ENCODE measurements around the gene SF3A2.
A peak's percentile ranks its signal among the peaks of the same experiment; 100 is the strongest.
"Not testable (repeated sequence)": the region's sequence is repeated elsewhere in the genome, so short reads cannot be mapped to it uniquely, and the experiment has no call there.

The SF3A2 gene

GRCh38 chr19:2236314-2237050 is at the start of gene SF3A2, which contains the start of gene PLEKHJ1:
TSS of gene SF3A2 (plus strand) at chr19:2236824. CDS start at chr19:2243419, 6,595 bp downstream.
TSS of gene PLEKHJ1 (minus strand) at chr19:2236329. CDS start at chr19:2236248, 81 bp downstream.
- DNase-seq: peak; percentile 98

- no peak for DNase-seq
These were observed 49.5 kb upstream of the SF3A2 start for GRCh38 chr19:2187159-2187558.

- no peak for DNase-seq
These were observed 47.8 kb upstream of the SF3A2 start for GRCh38 chr19:2188708-2189385.

- no peak for DNase-seq
These were observed 46.7 kb upstream of the SF3A2 start for GRCh38 chr19:2189880-2190279.

GRCh38 chr19:2190848-2191455 is 45.7 kb upstream of the SF3A2 start:
- DNase-seq: no peak

GRCh38 chr19:2191456-2192310 is 44.9 kb upstream of the SF3A2 start:
- DNase-seq: no peak

GRCh38 chr19:2192862-2193261 is 43.8 kb upstream of the SF3A2 start:
- no peak for DNase-seq

- DNase-seq: no peak
These were observed 42.8 kb upstream of the SF3A2 start for GRCh38 chr19:2193807-2194206.

GRCh38 chr19:2194513-2195078 is 42.0 kb upstream of the SF3A2 start:
- no peak for DNase-seq

- no peak for DNase-seq
These were observed 41.3 kb upstream of the SF3A2 start for GRCh38 chr19:2195361-2195760.

GRCh38 chr19:2195914-2196313 is 40.7 kb upstream of the SF3A2 start:
- DNase-seq: no peak

- no peak for DNase-seq
These were observed 39.4 kb upstream of the SF3A2 start for GRCh38 chr19:2197270-2197669.

- no peak for DNase-seq
These were observed 38.3 kb upstream of the SF3A2 start for GRCh38 chr19:2198317-2198716.

- no peak for DNase-seq
These were observed 37.4 kb upstream of the SF3A2 start for GRCh38 chr19:2199215-2199614.

- DNase-seq: no peak
These were observed 36.6 kb upstream of the SF3A2 start for GRCh38 chr19:2199861-2200623.

GRCh38 chr19:2200624-2201294 is 35.9 kb upstream of the SF3A2 start:
- DNase-seq: not testable (repeated sequence)

GRCh38 chr19:2201473-2202148 is 35.0 kb upstream of the SF3A2 start:
- no peak for DNase-seq

GRCh38 chr19:2202366-2202765 is 34.3 kb upstream of the SF3A2 start:
- DNase-seq: no peak

- no peak for DNase-seq
These were observed 29.6 kb upstream of the SF3A2 start for GRCh38 chr19:2207008-2207407.

GRCh38 chr19:2207991-2208860 is 28.4 kb upstream of the SF3A2 start:
- DNase-seq: no peak

Data from NCI-H1092 treated with DMSO at 0.1 percent for 48 hours (cell line).